HG03159 (cell line): ENCODE measurements around the gene PLA2G4F.
"Not testable (repeated sequence)": the region's sequence is repeated elsewhere in the genome, so short reads cannot be mapped to it uniquely, and the experiment has no call there.

Experiments
- ATAC-seq: cut with Tn5 transposase; IDR thresholded peaks from one replicate; pipeline ENCODE4 v1.9.1; 2021; ENCODE audit warnings: mild to moderate bottlenecking, moderate library complexity; ENCODE audit not compliant: unreplicated experiment

Gene PLA2G4F

GRCh38 chr15:42102646-42103235 lies 53.7 kb downstream of the PLA2G4F start:
- no peak for ATAC-seq

DNA sequence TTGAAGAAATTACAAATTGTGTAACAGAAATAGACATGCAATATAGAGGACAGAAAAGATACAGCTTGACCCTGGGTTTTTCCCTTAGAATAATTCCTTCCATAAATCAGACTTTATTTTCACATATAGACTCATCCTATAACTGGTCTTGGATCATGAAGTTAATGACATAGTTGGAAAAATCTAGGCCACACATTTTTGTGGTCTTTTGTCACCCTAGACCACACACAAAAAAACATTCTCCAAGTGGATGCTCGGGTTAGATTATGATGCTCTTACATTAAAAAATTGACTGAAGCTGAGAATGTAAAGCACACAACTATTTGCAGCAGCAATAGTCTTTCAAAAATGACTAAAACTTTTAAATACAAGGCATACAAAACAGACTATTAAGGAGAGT lies 54.6 kb downstream of the PLA2G4F start:
- ATAC-seq, result no peak

- no peak for ATAC-seq
These were observed 56.2 kb downstream of the PLA2G4F start for GRCh38 chr15:42100021-42100800.

DNA sequence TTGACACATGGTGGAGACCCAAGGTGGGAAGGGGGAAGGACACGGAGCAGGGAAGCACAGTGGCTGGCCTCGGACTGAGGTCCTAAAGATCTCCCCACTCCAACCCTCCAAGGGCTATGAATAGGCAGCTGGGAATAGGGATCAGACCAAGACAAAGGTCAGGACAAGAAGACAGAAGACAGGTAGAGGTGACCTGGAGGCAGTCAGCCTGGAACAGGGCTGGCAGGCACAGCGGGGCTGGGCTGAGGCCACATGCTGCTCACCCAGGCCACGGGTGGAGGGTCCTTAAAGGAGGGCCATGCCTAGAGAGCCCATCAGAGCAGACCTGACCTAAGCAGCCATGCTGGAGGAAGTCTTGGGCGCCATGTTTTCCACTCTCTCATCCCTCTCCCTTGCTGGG lies 59.4 kb downstream of the PLA2G4F start:
- no peak for ATAC-seq

DNA sequence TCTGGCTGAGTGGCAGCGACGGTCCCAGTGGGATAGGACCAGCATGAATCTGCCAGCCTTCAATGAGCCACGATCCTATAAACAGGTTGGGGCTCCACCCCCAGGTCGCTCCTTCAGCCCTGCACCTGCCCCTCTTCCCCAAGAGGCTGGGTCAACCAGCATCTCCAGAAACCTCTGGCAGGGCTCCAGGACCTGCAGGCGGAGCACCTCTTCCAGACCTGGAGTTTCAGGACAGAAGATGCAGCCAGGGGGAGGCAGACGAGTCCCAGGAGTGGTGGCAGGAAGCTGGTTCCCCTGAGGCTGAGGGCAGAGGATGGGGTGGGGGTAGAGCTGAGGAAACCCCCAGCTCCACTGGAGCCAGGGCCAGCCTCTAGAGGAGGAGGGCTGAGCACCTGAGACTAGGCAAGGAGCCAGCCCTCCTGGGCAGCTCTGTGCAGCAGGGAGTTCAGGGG lies 61.9 kb downstream of the PLA2G4F start, which contains the start of gene PLA2G4D:
Gene PLA2G4D, minus strand, starts transcription at position 51 of the 452 bp plus-strand sequence. CDS start 103 bp downstream, outside the sequence.
- ATAC-seq, result no peak

DNA sequence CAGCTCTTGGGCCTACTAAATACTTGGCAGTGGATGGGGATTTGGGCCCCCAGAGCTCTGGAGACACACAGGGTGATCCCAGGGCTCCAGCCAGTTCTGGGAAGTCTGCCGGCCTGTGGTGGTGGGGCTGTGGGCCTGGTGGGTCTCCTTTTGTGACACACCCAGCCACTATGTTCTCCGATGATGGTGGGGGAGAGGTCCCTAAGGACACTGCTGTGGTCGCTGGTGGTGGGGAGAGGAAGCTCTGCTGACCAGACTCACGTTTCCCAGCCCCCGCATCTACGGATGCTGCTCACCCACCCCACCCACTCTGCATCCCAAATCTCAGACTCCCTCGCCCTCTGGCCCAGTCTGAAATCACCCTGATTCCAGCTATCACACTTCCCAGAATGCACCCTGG lies 62.5 kb downstream of the PLA2G4F start:
- no peak for ATAC-seq

GRCh38 chr15:42092398-42093318 lies 63.8 kb downstream of the PLA2G4F start:
- no peak for ATAC-seq

DNA sequence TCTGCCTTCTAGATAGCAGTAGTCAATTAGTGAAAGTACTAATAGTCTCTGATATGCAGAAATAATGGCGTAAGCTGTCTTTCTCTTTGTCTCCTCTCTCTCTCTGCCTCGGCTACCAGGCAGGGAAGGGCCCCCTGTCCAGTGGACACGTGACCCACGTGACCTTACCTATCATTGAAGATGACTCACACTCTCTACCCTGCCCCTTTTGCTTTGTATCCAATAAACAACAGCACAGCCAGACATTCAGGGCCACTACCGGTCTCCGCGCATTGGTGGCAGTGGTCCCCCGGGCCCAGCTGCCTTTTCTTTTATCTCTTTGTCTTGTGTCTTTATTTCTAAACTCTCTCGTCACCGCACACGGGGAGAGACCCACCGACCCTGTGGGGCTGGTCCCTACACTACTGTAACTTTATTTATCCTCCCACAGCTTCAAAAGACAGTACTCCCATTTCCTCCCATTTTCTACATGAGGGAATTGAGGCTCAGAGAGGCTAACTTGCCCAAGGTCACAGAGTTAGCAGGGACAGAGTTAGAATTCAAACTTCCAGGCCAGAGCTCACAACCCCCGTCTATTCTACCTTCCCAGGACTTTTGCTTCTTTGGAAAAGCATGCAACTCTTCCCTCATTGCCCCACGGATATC lies 64.6 kb downstream of the PLA2G4F start:
- not testable (repeated sequence) for ATAC-seq

GRCh38 chr15:42090781-42091180 lies 65.7 kb downstream of the PLA2G4F start:
- ATAC-seq, result no peak

DNA sequence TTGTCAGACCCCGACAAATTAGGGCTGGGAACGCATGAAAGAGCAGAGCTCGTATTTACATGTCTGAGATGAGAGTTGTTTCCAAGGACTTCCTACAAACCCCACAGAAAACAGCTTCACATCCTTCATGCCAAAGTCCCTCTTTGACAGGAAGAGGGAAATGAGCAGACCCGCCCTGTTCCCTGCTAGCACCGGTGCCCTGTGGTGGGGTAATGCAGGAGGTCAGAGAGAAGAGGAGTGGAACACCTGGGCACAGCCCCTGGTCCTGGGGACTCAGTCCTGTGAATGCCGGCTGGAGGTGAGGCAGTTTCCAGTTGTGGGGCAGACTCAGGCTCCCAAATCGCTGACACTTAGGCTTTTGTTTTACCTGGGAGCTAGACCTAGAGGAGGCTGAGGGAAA lies 66.1 kb downstream of the PLA2G4F start:
- no peak for ATAC-seq

- ATAC-seq, result no peak
These were observed 66.5 kb downstream of the PLA2G4F start for GRCh38 chr15:42089942-42090341.
